A549 (cell line): ENCODE measurements around the gene ETFDH. TPM values are rescaled to one million over a fixed set of nuclear protein-coding genes. Genes with fewer than 3 reads are reported as not detected.

Experiments
- ATAC-seq, 2 experiments: fragments of 200-7000 bp in 1 of 2; fragments of >200 bp in 1 of 2; cut with Nextera tagmentation in 1 of 2; cut with Tn5 transposase in 1 of 2; 3 replicates each; pipeline versions ENCODE4 v1.8.0 to v1.9.1; 2018 to 2020; ENCODE audit warnings: mild to moderate bottlenecking in 1 of 2, moderate library complexity in 1 of 2
- CTCF ChIA-PET: fragments of 300-600 bp; sonication (Branson Sonifier 250); formaldehyde crosslinking; extraction: SDS; loops from one replicate; lab custom pipeline; 2021; ENCODE audit warnings: antibody characterized with exemption, inconsistent platforms; lab: Yijun Ruan, JAX
- POLR2A ChIA-PET: fragments of 350-600 bp; formaldehyde crosslinking; extraction: SDS; loops from one replicate; lab custom pipeline; 2021; ENCODE audit warnings: antibody characterized with exemption, inconsistent platforms; lab: Yijun Ruan, JAX
- DNase-seq, 2 experiments: peaks; one replicate each; pipeline versions ENCODE4 v3.0.0 to v3.0.0-alpha.2; 2011 to 2016; ENCODE audit warnings: low read depth in 1 of 2, low spot score in 1 of 2
- FAIRE-seq: peaks from 2 replicates; lab custom pipeline; 2011; peaks lifted over from hg19 to GRCh38; lab: Jason Lieb, UNC
- H3K27ac ChIP-seq, 2 experiments: fragments of >200 bp; sonication (Bioruptor Twin); formaldehyde crosslinking; 3 replicates each; pipeline ENCODE4 v1.5.1; 2016 to 2017
- H3K4me1 ChIP-seq: fragments of >200 bp; sonication (Bioruptor Twin); formaldehyde crosslinking; 3 replicates; pipeline ENCODE4 v1.6.1; 2016
- H3K4me2 ChIP-seq: fragments of >200 bp; sonication (Bioruptor Twin); formaldehyde crosslinking; 3 replicates; pipeline ENCODE4 v1.6.1; 2016
- H3K4me3 ChIP-seq: fragments of >200 bp; sonication (Bioruptor Twin); formaldehyde crosslinking; 3 replicates; pipeline ENCODE4 v1.5.1; 2016
- H3K9me3 ChIP-seq: fragments of >200 bp; sonication (Bioruptor Twin); formaldehyde crosslinking; 3 replicates; pipeline ENCODE4 v1.6.1; 2016
- CBX2 ChIP-seq: fragments of 200-600 bp; sonication (generic); IDR thresholded peaks from 2 replicates; pipeline ENCODE4 v1.6.1; 2016; ENCODE audit warnings: low read depth, mild to moderate bottlenecking, borderline replicate concordance
- CEBPB ChIP-seq, 2 experiments: fragments of >200 bp in 1 of 2; sonication (Bioruptor Twin) in 1 of 2; formaldehyde crosslinking in 1 of 2; IDR thresholded peaks; 2 replicates each; pipeline ENCODE4 v1.6.1; 2012 to 2016
- E2F6 ChIP-seq: IDR thresholded peaks from 2 replicates; pipeline ENCODE4 v1.6.1; 2012; ENCODE audit warnings: low read depth, borderline replicate concordance
- EHF ChIP-seq: fragments of 250-450 bp; sonication (Bioruptor Pico); IDR thresholded peaks from 2 replicates; pipeline ENCODE4 v1.5.0; 2020; ENCODE audit warnings: mild to moderate bottlenecking
- ELK1 ChIP-seq: fragments of 150-350 bp; IDR thresholded peaks from 2 replicates; pipeline ENCODE4 v1.6.1; 2014; ENCODE audit warnings: low read depth, mild to moderate bottlenecking, low read length
- ESRRA ChIP-seq: fragments of 150-350 bp; IDR thresholded peaks from 2 replicates; pipeline ENCODE4 v1.6.1; 2014; ENCODE audit warnings: mild to moderate bottlenecking, low read length, borderline replicate concordance
- FOSB ChIP-seq: fragments of 250-450 bp; sonication (Bioruptor Pico); IDR thresholded peaks from 2 replicates; pipeline ENCODE4 v1.5.0; 2020; ENCODE audit warnings: mild to moderate bottlenecking, moderate library complexity
- FOXS1 ChIP-seq: fragments of 250-450 bp; sonication (Bioruptor Pico); IDR thresholded peaks from 2 replicates; pipeline ENCODE4 v1.5.0; 2020; ENCODE audit warnings: mild to moderate bottlenecking, moderate library complexity
- GATA3 ChIP-seq: IDR thresholded peaks from 2 replicates; pipeline ENCODE4 v1.6.1; 2012; ENCODE audit warnings: borderline replicate concordance
- HDAC2 ChIP-seq: fragments of 200-600 bp; sonication (generic); IDR thresholded peaks from 2 replicates; pipeline ENCODE4 v1.6.1; 2016
- HEYL ChIP-seq: fragments of 250-450 bp; sonication (Bioruptor Pico); IDR thresholded peaks from 2 replicates; pipeline ENCODE4 v1.8.0; 2021; ENCODE audit warnings: mild to moderate bottlenecking, moderate library complexity
- HMGXB4 ChIP-seq: fragments of 250-450 bp; sonication (Bioruptor Pico); IDR thresholded peaks from 2 replicates; pipeline ENCODE4 v1.5.0; 2021; ENCODE audit warnings: mild to moderate bottlenecking, moderate library complexity, borderline replicate concordance
- KDM1A ChIP-seq: fragments of 200-600 bp; sonication (generic); IDR thresholded peaks from 2 replicates; pipeline ENCODE4 v1.6.1; 2016; ENCODE audit warnings: low read depth, mild to moderate bottlenecking
- MAX ChIP-seq: IDR thresholded peaks from 2 replicates; pipeline ENCODE4 v1.6.1; 2012
- MAZ ChIP-seq: fragments of 150-350 bp; IDR thresholded peaks from 2 replicates; pipeline ENCODE4 v1.6.1; 2014; ENCODE audit warnings: antibody characterized with exemption, low read depth, low read length, borderline replicate concordance
- PBX3 ChIP-seq: IDR thresholded peaks from 2 replicates; pipeline ENCODE4 v1.6.1; 2012
- POLR2A ChIP-seq: IDR thresholded peaks from 2 replicates; pipeline ENCODE4 v1.6.1; 2012; ENCODE audit warnings: mild to moderate bottlenecking, low read length
- RARB ChIP-seq: fragments of 250-450 bp; sonication (Bioruptor Pico); IDR thresholded peaks from 2 replicates; pipeline ENCODE4 v1.8.0; 2021; ENCODE audit warnings: mild to moderate bottlenecking, moderate library complexity
- RCOR1 ChIP-seq: fragments of 150-350 bp; IDR thresholded peaks from 2 replicates; pipeline ENCODE4 v1.6.1; 2014; ENCODE audit warnings: antibody characterized with exemption, low read length, low read depth
- RFX5 ChIP-seq: fragments of 450-650 bp; IDR thresholded peaks from 2 replicates; pipeline ENCODE4 v1.7.1; 2014; ENCODE audit warnings: antibody characterized with exemption, mild to moderate bottlenecking, moderate library complexity
- SMC3 ChIP-seq: fragments of >200 bp; sonication (Bioruptor Twin); formaldehyde crosslinking; IDR thresholded peaks from 3 replicates; pipeline ENCODE4 v1.6.1; 2018; ENCODE audit warnings: inconsistent platforms
- SREBF2 ChIP-seq: fragments of 450-650 bp; IDR thresholded peaks from 2 replicates; pipeline ENCODE4 v1.6.1; 2014; ENCODE audit warnings: mild to moderate bottlenecking, moderate library complexity
- USF2 ChIP-seq: fragments of 450-650 bp; IDR thresholded peaks from 2 replicates; pipeline ENCODE4 v1.6.1; 2014; ENCODE audit warnings: antibody characterized with exemption
- ZC3H11A ChIP-seq: fragments of 450-650 bp; IDR thresholded peaks from 2 replicates; pipeline ENCODE4 v1.6.1; 2014; ENCODE audit warnings: antibody characterized with exemption, mild to moderate bottlenecking
- ZSCAN20 ChIP-seq: fragments of 250-450 bp; sonication (Bioruptor Pico); IDR thresholded peaks from 2 replicates; pipeline ENCODE4 v1.8.0; 2022; ENCODE audit warnings: mild to moderate bottlenecking, moderate library complexity
- WGBS: methylation state at CpG from one replicate; pipeline ENCODE4 v1.1.6; 2017; ENCODE audit errors: missing lambda C conversion rate; 5-methylcytosine and 5-hydroxymethylcytosine counted together
- polyA plus RNA-seq, 4 experiments: library from polyadenylated mRNA; depleted of rRNA in 3 of 4; stranded (reverse); fragments of >200 nt; fragmentation: RNase III in 1 of 4; extraction: RNeasy Plus Mini Kit Qiagen cat#74134 plus additional on column Dnase treatment in 1 of 4; gene quantifications; 2 replicates in 3 of 4; 3 replicates in 1 of 4; pipeline ENCODE4 v1.2.3, GENCODE V29; 2011 to 2017

ETFDH gene
- polyA plus RNA-seq, 2 of the 4 experiments (the other 2 are of a cell fraction) = 6.7 to 15.7 TPM

GRCh38 chr4:158756588-158756987 is 84.5 kb downstream of the ETFDH start:
- H3K4me3 ChIP-seq = no peak overlapping the region
- no peak overlapping the region for H3K27ac ChIP-seq
- no peaks in the 10 kb centered on the region for H3K9me3 ChIP-seq
- CTCF ChIA-PET = interaction anchor here (1.1 kb wide), 1 partner anchor 12 kb away, joined by 3 read pairs; the partner anchor contains the start of gene FNIP2
- no peak for ATAC-seq
- H3K4me1 ChIP-seq = 0 out of 3 replicates have a peak, but pooled peaks cover 3% of the 10 kb centered on the region
- TF ChIP-seq POLR2A = no peak
- TF ChIP-seq RFX5 = no peak
- TF ChIP-seq ESRRA = no peak
- TF ChIP-seq HDAC2 = no peak
- TF ChIP-seq SMC3 = no peak
- TF ChIP-seq HEYL (CRISPR knock-in tag) = no peak
- no peak for TF ChIP-seq MAX
- no peak for TF ChIP-seq MAZ
- TF ChIP-seq ELK1 = no peak
- TF ChIP-seq RCOR1 = no peak
- no peak for TF ChIP-seq KDM1A
- no peak for TF ChIP-seq ZSCAN20
- TF ChIP-seq CBX2 = no peak
- TF ChIP-seq ZC3H11A = no peak
- TF ChIP-seq RARB (CRISPR knock-in tag) = no peak
- no peak for TF ChIP-seq GATA3
- TF ChIP-seq, all 56 proteins: peak for 0
- POLR2A ChIA-PET = no interaction called here
- FAIRE-seq (no peak), DNase-seq (no peak)
- no peak overlapping the region for H3K4me2 ChIP-seq

- Histone ChIP-seq H3K27ac (no peak overlapping the region), H3K4me1 (0 out of 3 replicates have a peak, but pooled peaks cover 3% of the 10 kb centered on the region), H3K4me3 (no peak overlapping the region), H3K4me2 (no peak overlapping the region), H3K9me3 (no peaks in the 10 kb centered on the region)
- FAIRE-seq (no peak), ATAC-seq (no peak), DNase-seq (no peak)
- ChIA-PET CTCF (no interaction called here), POLR2A (no interaction called here)
- 72% methylated on average over 4 of the region's 4 CpGs for WGBS
- TF ChIP-seq ZSCAN20 (no peak), FOSB (CRISPR knock-in tag) (no peak), ESRRA (no peak), SMC3 (no peak), USF2 (no peak), FOXS1 (CRISPR knock-in tag) (no peak), EHF (CRISPR knock-in tag) (no peak), HMGXB4 (CRISPR knock-in tag) (no peak), CEBPB (IDR thresholded peaks at IDR 0.05) (no peak), MAX (no peak), PBX3 (no peak), MAZ (no peak), SREBF2 (no peak), E2F6 (no peak), CBX2 (no peak)
These were observed 86.0 kb downstream of the ETFDH start for GRCh38 chr4:158758142-158758541.
